ENCODE results near the gene SPOP. TPM values are rescaled to one million over a fixed set of nuclear protein-coding genes. Genes with fewer than 3 reads are reported as not detected.

Gene SPOP
- total and polyA plus RNA-seq, 5 donors from 2014 or later, result 66.3 to 123 (median 97.4) TPM

DNA sequence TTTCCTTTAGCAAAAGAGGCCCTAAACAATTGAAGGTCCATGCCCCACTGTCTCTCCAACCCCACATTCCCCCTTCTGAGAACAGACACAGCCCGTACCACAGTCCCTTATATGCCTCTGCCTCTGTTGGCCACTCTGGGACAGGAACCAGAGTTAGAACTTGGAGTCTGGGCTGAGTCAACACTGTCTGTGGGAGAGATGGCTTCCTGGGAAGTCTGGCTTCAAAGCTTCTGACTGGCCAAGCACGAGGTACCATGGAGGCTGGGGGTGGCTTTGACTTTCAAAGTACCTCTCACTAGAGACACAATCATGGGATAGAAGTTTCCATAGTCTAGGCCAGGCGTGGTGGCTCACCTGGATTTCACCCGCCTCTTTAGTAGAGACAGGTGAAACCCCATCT lies 14.9 kb upstream of the SPOP start:
- Mint-ChIP-seq H3K27me3 (peaks cover 10% of the 10 kb centered on the region), H3K4me3 (no peak overlapping the region), H3K4me1 (peaks cover 5 to 56% (median 25%) of the 10 kb centered on the region in 4 donors), H3K36me3 (peaks cover 7% of the 10 kb centered on the region), H3K27ac (no peak overlapping the region), H3K9me3 (no peaks in the 10 kb centered on the region)
- Histone ChIP-seq H3K4me1 (ENCODE audit: control insufficient read depth, insufficient read depth, low read length, poor library complexity, severe bottlenecking) (peaks cover 20% of the 10 kb centered on the region), H3K27ac (ENCODE audit: insufficient read depth, low read length, poor library complexity, severe bottlenecking) (no peak overlapping the region), H3K27me3 (ENCODE audit: control insufficient read depth, insufficient read depth, low read length) (no peaks in the 10 kb centered on the region), H3K4me3 (ENCODE audit: low read depth, low read length) (no peak overlapping the region), H3K9me3 (ENCODE audit: control insufficient read depth in 2 of 2, low read length in 2 of 2) (no peaks in the 10 kb centered on the region), H3K36me3 (ENCODE audit: control insufficient read depth, insufficient read depth, low read length) (no peaks in the 10 kb centered on the region)
- no peak for ATAC-seq (ENCODE audit: low read depth in 2 of 2)
- no peak for DNase-seq

DNA sequence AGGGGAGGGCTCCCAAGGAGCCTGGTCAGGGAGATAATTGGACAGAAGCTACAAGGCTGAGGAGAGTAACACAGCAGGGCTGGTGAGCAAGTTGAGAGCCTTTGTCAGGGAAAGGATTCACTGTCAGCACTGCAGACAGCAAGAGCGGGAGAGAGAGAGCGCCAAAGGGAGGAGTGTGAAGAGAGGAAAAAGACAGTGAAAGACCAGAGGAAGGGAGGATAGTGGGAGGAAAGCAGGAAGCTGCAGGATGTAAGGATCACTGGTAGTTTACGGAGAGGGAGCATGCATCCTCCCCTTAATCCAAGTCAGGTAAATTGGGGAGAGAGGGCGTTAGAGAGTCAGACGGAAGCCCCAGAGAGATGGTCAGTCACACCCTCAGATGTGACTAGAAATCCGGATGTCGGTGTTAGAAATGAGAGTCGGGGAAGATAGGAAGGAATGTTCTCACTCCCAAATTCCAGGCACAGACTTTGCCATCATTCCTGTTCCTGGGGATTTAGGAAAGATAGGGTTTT lies 13.8 kb upstream of the SPOP start:
- H3K36me3 Mint-ChIP-seq, result peaks cover 13% of the 10 kb centered on the region

GRCh38 chr17:49691086-49691676 lies 13.3 kb upstream of the SPOP start:
- Mint-ChIP-seq H3K4me3 (peak overlapping the region in 1 of 4 donors; percentile 29), H3K27ac (peak overlapping the region in 1 of 3 donors; percentile 28), H3K9me3 (peaks cover 0 to 1% (median 0%) of the 10 kb centered on the region in 7 donors), H3K27me3 (peaks cover 10% of the 10 kb centered on the region), H3K36me3 (peaks cover 14% of the 10 kb centered on the region), H3K4me1 (peaks cover 13 to 61% (median 32%) of the 10 kb centered on the region in 4 donors)
- no peaks in the 10 kb centered on the region for H3K36me3 ChIP-seq (ENCODE audit: control insufficient read depth, insufficient read depth, low read length)
- no peak overlapping the region for H3K4me3 ChIP-seq (ENCODE audit: low read depth, low read length)
- DNase-seq, result no peak
- H3K4me1 ChIP-seq (ENCODE audit: control insufficient read depth, insufficient read depth, low read length, poor library complexity, severe bottlenecking), result peaks cover 31% of the 10 kb centered on the region
- H3K27ac ChIP-seq (ENCODE audit: insufficient read depth, low read length, poor library complexity, severe bottlenecking), result no peak overlapping the region
- no peak for ATAC-seq (ENCODE audit: low read depth in 2 of 2)
- no peaks in the 10 kb centered on the region for H3K27me3 ChIP-seq (ENCODE audit: control insufficient read depth, insufficient read depth, low read length)
- H3K9me3 ChIP-seq (ENCODE audit: control insufficient read depth in 2 of 2, low read length in 2 of 2), result no peaks in the 10 kb centered on the region

More for the DNA sequence above, 13.8 kb upstream of the SPOP start:
- ATAC-seq (ENCODE audit: low read depth in 2 of 2) (no peak), DNase-seq (no peak)
- Histone ChIP-seq H3K9me3 (ENCODE audit: control insufficient read depth in 2 of 2, low read length in 2 of 2) (no peaks in the 10 kb centered on the region), H3K4me3 (ENCODE audit: low read depth, low read length) (no peak overlapping the region), H3K36me3 (ENCODE audit: control insufficient read depth, insufficient read depth, low read length) (no peaks in the 10 kb centered on the region), H3K27me3 (ENCODE audit: control insufficient read depth, insufficient read depth, low read length) (no peaks in the 10 kb centered on the region), H3K27ac (ENCODE audit: insufficient read depth, low read length, poor library complexity, severe bottlenecking) (no peak overlapping the region), H3K4me1 (ENCODE audit: control insufficient read depth, insufficient read depth, low read length, poor library complexity, severe bottlenecking) (peaks cover 30% of the 10 kb centered on the region)
- H3K9me3 Mint-ChIP-seq, result peaks cover 0 to under 1% (median 0%) of the 10 kb centered on the region in 7 donors
- no peak overlapping the region for H3K27ac Mint-ChIP-seq
- peaks cover 10% of the 10 kb centered on the region for H3K27me3 Mint-ChIP-seq
- H3K4me3 Mint-ChIP-seq, result no peak overlapping the region
- peaks cover 11 to 64% (median 32%) of the 10 kb centered on the region in 4 donors for H3K4me1 Mint-ChIP-seq

GRCh38 chr17:49690256-49690655 lies 12.4 kb upstream of the SPOP start:
- Histone ChIP-seq H3K4me1 (ENCODE audit: control insufficient read depth, insufficient read depth, low read length, poor library complexity, severe bottlenecking) (peaks cover 25% of the 10 kb centered on the region), H3K4me3 (ENCODE audit: low read depth, low read length) (no peak overlapping the region), H3K9me3 (ENCODE audit: control insufficient read depth in 2 of 2, low read length in 2 of 2) (no peaks in the 10 kb centered on the region), H3K27me3 (ENCODE audit: control insufficient read depth, insufficient read depth, low read length) (no peaks in the 10 kb centered on the region), H3K27ac (ENCODE audit: insufficient read depth, low read length, poor library complexity, severe bottlenecking) (no peak overlapping the region), H3K36me3 (ENCODE audit: control insufficient read depth, insufficient read depth, low read length) (no peaks in the 10 kb centered on the region)
- Mint-ChIP-seq H3K4me1 (peaks cover 13 to 52% (median 27%) of the 10 kb centered on the region in 4 donors), H3K27ac (peak overlapping the region in 1 of 3 donors; percentile 71), H3K27me3 (peaks cover 10% of the 10 kb centered on the region), H3K36me3 (peaks cover 14% of the 10 kb centered on the region), H3K9me3 (peaks cover 0 to 1% (median 0%) of the 10 kb centered on the region in 7 donors), H3K4me3 (peak overlapping the region in 1 of 4 donors; percentile 48)
- DNase-seq, result no peak
- ATAC-seq (ENCODE audit: low read depth in 2 of 2), result no peak

- H3K9me3 ChIP-seq (ENCODE audit: control insufficient read depth in 2 of 2, low read length in 2 of 2), result no peaks in the 10 kb centered on the region
- no peaks in the 10 kb centered on the region for H3K36me3 ChIP-seq (ENCODE audit: control insufficient read depth, insufficient read depth, low read length)
- peaks cover 25% of the 10 kb centered on the region for H3K4me1 ChIP-seq (ENCODE audit: control insufficient read depth, insufficient read depth, low read length, poor library complexity, severe bottlenecking)
- no peak for ATAC-seq (ENCODE audit: low read depth in 2 of 2)
- DNase-seq, result no peak
- peak overlapping the region; percentile 74 for H3K4me3 ChIP-seq (ENCODE audit: low read depth, low read length)
- peak overlapping the region in 2 of 4 donors; percentile 60 to 77 for H3K4me3 Mint-ChIP-seq
- peaks cover 13 to 45% (median 26%) of the 10 kb centered on the region in 4 donors for H3K4me1 Mint-ChIP-seq
- peak overlapping the region; percentile 82 to 93 (median 88) for H3K27ac Mint-ChIP-seq
- peaks cover 14% of the 10 kb centered on the region for H3K36me3 Mint-ChIP-seq
- H3K9me3 Mint-ChIP-seq, result peaks cover 0 to 1% (median 0%) of the 10 kb centered on the region in 7 donors
- H3K27ac ChIP-seq (ENCODE audit: insufficient read depth, low read length, poor library complexity, severe bottlenecking), result no peak overlapping the region
- peaks cover 10% of the 10 kb centered on the region for H3K27me3 Mint-ChIP-seq
- H3K27me3 ChIP-seq (ENCODE audit: control insufficient read depth, insufficient read depth, low read length), result no peaks in the 10 kb centered on the region
Measured at GRCh38 chr17:49688848-49689247, 11.0 kb upstream of the SPOP start.

- Mint-ChIP-seq H3K27ac (peak overlapping the region; percentile 90 to 99 (median 91)), H3K4me1 (peaks cover 13 to 45% (median 25%) of the 10 kb centered on the region in 4 donors), H3K9me3 (peaks cover 0 to 1% (median 0%) of the 10 kb centered on the region in 7 donors), H3K36me3 (peaks cover 10% of the 10 kb centered on the region), H3K4me3 (peak overlapping the region; percentile 76 to 89 (median 81)), H3K27me3 (peaks cover 7% of the 10 kb centered on the region)
- no peaks in the 10 kb centered on the region for H3K9me3 ChIP-seq (ENCODE audit: control insufficient read depth in 2 of 2, low read length in 2 of 2)
- H3K27me3 ChIP-seq (ENCODE audit: control insufficient read depth, insufficient read depth, low read length), result no peaks in the 10 kb centered on the region
- H3K4me1 ChIP-seq (ENCODE audit: control insufficient read depth, insufficient read depth, low read length, poor library complexity, severe bottlenecking), result peaks cover 25% of the 10 kb centered on the region
- DNase-seq (peak in 2 of 3 donors; percentile 40 to 68), ATAC-seq (ENCODE audit: low read depth in 2 of 2) (peak; percentile 79 to 83)
- no peaks in the 10 kb centered on the region for H3K36me3 ChIP-seq (ENCODE audit: control insufficient read depth, insufficient read depth, low read length)
- H3K4me3 ChIP-seq (ENCODE audit: low read depth, low read length), result peak overlapping the region; percentile 74
- H3K27ac ChIP-seq (ENCODE audit: insufficient read depth, low read length, poor library complexity, severe bottlenecking), result peak overlapping the region; percentile 55
Measured at GRCh38 chr17:49687878-49688491, 10.1 kb upstream of the SPOP start.

- Histone ChIP-seq H3K36me3 (ENCODE audit: control insufficient read depth, insufficient read depth, low read length) (no peaks in the 10 kb centered on the region), H3K4me3 (ENCODE audit: low read depth, low read length) (no peak overlapping the region), H3K27me3 (ENCODE audit: control insufficient read depth, insufficient read depth, low read length) (no peaks in the 10 kb centered on the region), H3K4me1 (ENCODE audit: control insufficient read depth, insufficient read depth, low read length, poor library complexity, severe bottlenecking) (peaks cover 15% of the 10 kb centered on the region), H3K9me3 (ENCODE audit: control insufficient read depth in 2 of 2, low read length in 2 of 2) (no peaks in the 10 kb centered on the region), H3K27ac (ENCODE audit: insufficient read depth, low read length, poor library complexity, severe bottlenecking) (no peak overlapping the region)
- peak overlapping the region in 1 of 4 donors; percentile 53 for H3K4me3 Mint-ChIP-seq
- H3K27ac Mint-ChIP-seq, result peak overlapping the region in 1 of 3 donors; percentile 53
- H3K36me3 Mint-ChIP-seq, result no peaks in the 10 kb centered on the region
- ATAC-seq (ENCODE audit: low read depth in 2 of 2) (no peak), DNase-seq (no peak)
- H3K4me1 Mint-ChIP-seq, result peaks cover 12 to 18% (median 16%) of the 10 kb centered on the region in 4 donors
- peaks cover 19% of the 10 kb centered on the region for H3K27me3 Mint-ChIP-seq
- H3K9me3 Mint-ChIP-seq, result peaks cover 0 to 2% (median 0%) of the 10 kb centered on the region in 7 donors
Measured at GRCh38 chr17:49681106-49681979, 3.4 kb upstream of the SPOP start.

Data from CD4-positive, CD25-positive, alpha-beta regulatory T cell (primary cell).